ENCODE measurements around the gene FTH1. TPM values are rescaled to one million over a fixed set of nuclear protein-coding genes. Genes with fewer than 3 reads are reported as not detected.

Gene FTH1
- total RNA-seq, 1 experiment from 2014 or later: 3,345 TPM

DNA sequence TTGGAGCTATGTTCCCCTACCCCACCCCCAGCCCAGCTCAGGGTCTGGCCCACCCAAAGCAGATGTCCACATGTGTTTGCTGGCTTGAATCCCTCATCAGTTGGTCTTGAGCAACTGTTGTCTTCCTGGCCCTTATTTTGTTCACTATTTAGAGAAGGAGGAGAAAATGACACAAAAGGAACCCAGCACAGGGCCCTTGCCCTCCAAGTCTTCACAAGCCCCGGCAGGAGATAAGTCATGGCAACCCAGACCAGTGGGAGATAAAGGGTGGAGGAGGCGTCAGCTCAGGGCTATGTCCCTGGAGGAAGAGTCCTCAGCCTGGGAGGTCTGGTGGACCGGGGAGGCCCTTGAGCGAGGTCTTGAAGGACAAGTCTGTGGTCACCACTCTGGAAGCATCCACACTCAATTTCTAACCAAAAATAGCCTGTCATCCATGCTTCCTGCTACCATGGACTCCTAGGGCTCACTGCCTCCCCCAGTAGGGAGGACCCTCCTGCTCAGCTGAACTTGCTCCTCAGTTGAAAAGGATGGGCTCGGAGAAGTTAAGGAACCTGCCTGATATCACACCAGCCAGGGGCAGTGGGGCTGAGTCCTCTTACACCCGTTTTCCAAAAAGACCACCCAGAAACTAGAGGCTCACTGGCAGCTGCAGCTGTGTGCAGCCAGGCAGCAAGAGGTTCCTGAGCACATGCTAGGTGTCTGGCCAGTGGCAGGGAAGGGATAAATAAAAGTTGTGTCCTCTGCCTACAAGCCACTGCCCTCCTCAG is 48.3 kb downstream of the FTH1 start:
- Histone ChIP-seq H3K9ac (ENCODE audit: low read length) (no peak overlapping the region), H3K79me2 (ENCODE audit: insufficient read depth, low read length) (no peaks in the 10 kb centered on the region), H3K27ac (ENCODE audit: low read depth, low read length) (no peak overlapping the region), H3K4me1 (ENCODE audit: control insufficient read depth in 1 of 2, insufficient read depth in 2 of 2, low read length in 2 of 2) (peaks cover 5 to 16% of the 10 kb centered on the region in 2 experiments; a peak in 3 of 4 replicates), H3K4me2 (ENCODE audit: low read length) (no peak overlapping the region), H3K4me3 (replicated peaks in 1 of 2; ENCODE audit: low read depth in 1 of 2, low read length in 2 of 2) (no peak overlapping the region), H3K9me2 (ENCODE audit: insufficient read depth) (no peaks in the 10 kb centered on the region), H3K27me3 (ENCODE audit: insufficient read depth, low read length) (no peaks in the 10 kb centered on the region), H3K9me3 (ENCODE audit: control insufficient read depth in 1 of 2, insufficient read depth in 1 of 2, low read depth in 1 of 2, low read length in 2 of 2) (no peaks in the 10 kb centered on the region), H4K20me1 (ENCODE audit: insufficient read depth) (no peaks in the 10 kb centered on the region), H2AFZ (ENCODE audit: low read depth, low read length, poor library complexity, severe bottlenecking) (no peak overlapping the region), H3K36me3 (ENCODE audit: control insufficient read depth in 1 of 2, insufficient read depth in 2 of 2, low read length in 2 of 2) (no peaks in the 10 kb centered on the region)
- POLR2A ChIA-PET: no interaction called here
- DNase-seq (ENCODE audit: low read depth, low spot score): no peak
- RAD21 ChIA-PET (ENCODE audit: low non-redundant PET in 1 of 2, low total read pairs in 2 of 2, uncharacterized antibody in 2 of 2, unreplicated experiment in 2 of 2): no interaction called here
- TF ChIP-seq ZFX (IDR thresholded peaks at IDR 0.05) (no peak), REST (IDR thresholded peaks at IDR 0.05; ENCODE audit: low read depth) (no peak), JUND (IDR thresholded peaks at IDR 0.05) (no peak), RAD21 (IDR thresholded peaks at IDR 0.05; ENCODE audit: low read depth) (no peak), MAX (IDR thresholded peaks at IDR 0.05) (no peak), TCF7L2 (IDR thresholded peaks at IDR 0.05; ENCODE audit: borderline replicate concordance, extremely low read depth, insufficient read depth, insufficient read length) (no peak), EGR1 (IDR thresholded peaks at IDR 0.05; ENCODE audit: low read depth) (no peak), SP1 (IDR thresholded peaks at IDR 0.05; ENCODE audit: low read depth) (no peak), CEBPB (IDR thresholded peaks at IDR 0.05; ENCODE audit: low read depth) (no peak), SIN3A (IDR thresholded peaks at IDR 0.05; ENCODE audit: low read depth) (no peak), ELF1 (IDR thresholded peaks at IDR 0.05; ENCODE audit: borderline replicate concordance, low read depth) (no peak), POLR2AphosphoS5 (IDR thresholded peaks at IDR 0.05; ENCODE audit: low read depth, low read length) (no peak), CBX3 (IDR thresholded peaks at IDR 0.05; ENCODE audit: low read depth) (no peak)
- TF ChIP-seq, protein P1, sequence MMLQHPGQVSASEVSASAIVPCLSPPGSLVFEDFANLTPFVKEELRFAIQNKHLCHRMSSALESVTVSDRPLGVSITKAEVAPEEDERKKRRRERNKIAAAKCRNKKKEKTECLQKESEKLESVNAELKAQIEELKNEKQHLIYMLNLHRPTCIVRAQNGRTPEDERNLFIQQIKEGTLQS (IDR thresholded peaks at IDR 0.05): no peak
- intact Hi-C loops (cut with micrococcal nuclease): no loop called here
- no peak for ATAC-seq
- BruUV-seq (replicated peaks): no TSS peak
- CTCF ChIA-PET: interaction anchor here (0.6 kb wide), 1 partner anchor 21 kb away, joined by 3 read pairs; no protein-coding TSS in a partner anchor
